Prostate gland (tissue), 2 donors: Measurements from ENCODE around the gene PDZD4. TPM values are rescaled to one million over a fixed set of nuclear protein-coding genes. Genes with fewer than 3 reads are reported as not detected.

ENCODE experiments used
- DNase-seq: peaks from one replicate; pipeline ENCODE4 v3.0.0-alpha.2; 2019; ENCODE audit warnings: low spot score
- H3K27ac ChIP-seq, 2 donors: fragments of 200-600 bp; sonication (generic); 2 replicates each; pipeline ENCODE4 v1.5.1; 2017 to 2019
- H3K27me3 ChIP-seq: fragments of 200-600 bp; sonication (generic); replicated peaks from 2 replicates; pipeline ENCODE4 v1.5.1; 2019; ENCODE audit not compliant: insufficient read depth
- H3K36me3 ChIP-seq, 2 donors: fragments of 200-600 bp; sonication (generic); 1 replicate in 1 of 2; 2 replicates in 1 of 2; pipeline versions ENCODE4 v1.5.1 to v1.8.1; 2017 to 2019
- H3K4me1 ChIP-seq: fragments of 200-600 bp; sonication (generic); replicated peaks from 2 replicates; pipeline ENCODE4 v1.5.1; 2019
- H3K4me3 ChIP-seq, 2 donors: fragments of 200-600 bp; sonication (generic); 2 replicates each; pipeline ENCODE4 v1.5.1; 2017 to 2019
- H3K9me3 ChIP-seq: fragments of 200-600 bp; sonication (generic); 2 replicates; pipeline ENCODE4 v1.5.1; 2017
- POLR2A ChIP-seq: fragments of 450-650 bp; IDR thresholded peaks from one replicate; pipeline ENCODE4 v1.6.1; 2016; ENCODE audit warnings: antibody characterized with exemption, mild to moderate bottlenecking
- POLR2AphosphoS5 ChIP-seq: sonication (generic); formaldehyde crosslinking; IDR thresholded peaks from one replicate; pipeline ENCODE4 v1.6.1; 2017; ENCODE audit warnings: antibody characterized with exemption
- WGBS: methylation state at CpG from one replicate; pipeline ENCODE4 v1.1.5; 2018; 5-methylcytosine and 5-hydroxymethylcytosine counted together
- intact Hi-C: fragments of 100-400 bp; cut with DNase I; formaldehyde crosslinking; loops from one replicate; pipeline ENCODE4 v1.14.2; 2022
- total RNA-seq, 2 donors: library from RNA; depleted of rRNA; stranded (reverse); fragments of >200 nt; gene quantifications; one replicate each; pipeline ENCODE4 v1.1.0, GENCODE V29; 2016
- TF ChIP-seq, protein P1 (sequence below), 4 experiments: fragments of 200-600 bp in 2 of 4; fragments of 450-650 bp in 2 of 4; sonication (generic) in 2 of 4; IDR thresholded peaks; 1 replicate in 3 of 4; 2 replicates in 1 of 4; pipeline ENCODE4 v1.5.1; 2016 to 2019; ENCODE audit warnings: antibody characterized with exemption in 4 of 4, mild to moderate bottlenecking in 2 of 4, moderate library complexity in 2 of 4

PDZD4 gene
- total RNA-seq, 2 donors from 2014 or later, result 7.2 to 16.8 TPM

DNA sequence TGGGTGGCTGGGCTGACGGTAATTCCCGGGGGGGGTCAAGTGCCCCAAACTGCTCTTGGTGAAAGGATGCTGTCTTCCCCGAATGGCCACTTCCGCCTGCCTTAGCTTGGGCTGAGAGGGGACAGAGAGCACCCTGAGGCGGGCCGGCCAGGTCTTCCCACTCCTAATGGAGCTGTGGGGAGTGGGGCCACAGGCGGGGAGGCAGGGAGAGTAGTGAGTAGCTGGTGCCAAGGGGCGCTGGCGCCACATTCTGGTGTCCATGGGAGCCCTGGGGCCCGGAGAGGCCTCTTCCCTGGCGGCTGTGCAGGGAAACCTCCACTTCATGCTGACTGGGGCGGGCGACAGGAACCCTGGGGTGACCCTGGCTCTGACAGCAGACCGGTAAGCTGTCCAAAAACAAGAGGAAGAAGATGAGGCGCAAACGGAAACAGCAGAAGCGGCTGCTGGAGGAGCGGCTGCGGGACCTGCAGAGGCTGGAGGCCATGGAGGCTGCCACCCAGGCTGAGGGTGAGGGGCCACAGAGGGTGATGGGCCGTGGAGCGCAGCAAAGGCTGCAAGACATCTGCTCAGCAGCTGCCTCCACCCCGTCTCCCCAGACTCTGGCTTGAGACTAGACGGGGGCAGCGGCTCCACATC, 46.8 kb downstream of the PDZD4 start:
- Histone ChIP-seq H3K27me3 (no peaks in the 10 kb centered on the region), H3K9me3 (no peaks in the 10 kb centered on the region), H3K36me3 (no peaks in the 10 kb centered on the region), H3K27ac (no peak overlapping the region), H3K4me3 (no peak overlapping the region), H3K4me1 (no peaks in the 10 kb centered on the region)
- TF ChIP-seq POLR2AphosphoS5 (no peak), POLR2A (no peak)
- TF ChIP-seq, protein P1, sequence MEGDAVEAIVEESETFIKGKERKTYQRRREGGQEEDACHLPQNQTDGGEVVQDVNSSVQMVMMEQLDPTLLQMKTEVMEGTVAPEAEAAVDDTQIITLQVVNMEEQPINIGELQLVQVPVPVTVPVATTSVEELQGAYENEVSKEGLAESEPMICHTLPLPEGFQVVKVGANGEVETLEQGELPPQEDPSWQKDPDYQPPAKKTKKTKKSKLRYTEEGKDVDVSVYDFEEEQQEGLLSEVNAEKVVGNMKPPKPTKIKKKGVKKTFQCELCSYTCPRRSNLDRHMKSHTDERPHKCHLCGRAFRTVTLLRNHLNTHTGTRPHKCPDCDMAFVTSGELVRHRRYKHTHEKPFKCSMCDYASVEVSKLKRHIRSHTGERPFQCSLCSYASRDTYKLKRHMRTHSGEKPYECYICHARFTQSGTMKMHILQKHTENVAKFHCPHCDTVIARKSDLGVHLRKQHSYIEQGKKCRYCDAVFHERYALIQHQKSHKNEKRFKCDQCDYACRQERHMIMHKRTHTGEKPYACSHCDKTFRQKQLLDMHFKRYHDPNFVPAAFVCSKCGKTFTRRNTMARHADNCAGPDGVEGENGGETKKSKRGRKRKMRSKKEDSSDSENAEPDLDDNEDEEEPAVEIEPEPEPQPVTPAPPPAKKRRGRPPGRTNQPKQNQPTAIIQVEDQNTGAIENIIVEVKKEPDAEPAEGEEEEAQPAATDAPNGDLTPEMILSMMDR (IDR thresholded peaks at IDR 0.05), result no peak
- intact Hi-C loops, result no loop called here
- WGBS, result 72% methylated on average over 14 of the region's 24 CpGs
- no peak for DNase-seq

DNA sequence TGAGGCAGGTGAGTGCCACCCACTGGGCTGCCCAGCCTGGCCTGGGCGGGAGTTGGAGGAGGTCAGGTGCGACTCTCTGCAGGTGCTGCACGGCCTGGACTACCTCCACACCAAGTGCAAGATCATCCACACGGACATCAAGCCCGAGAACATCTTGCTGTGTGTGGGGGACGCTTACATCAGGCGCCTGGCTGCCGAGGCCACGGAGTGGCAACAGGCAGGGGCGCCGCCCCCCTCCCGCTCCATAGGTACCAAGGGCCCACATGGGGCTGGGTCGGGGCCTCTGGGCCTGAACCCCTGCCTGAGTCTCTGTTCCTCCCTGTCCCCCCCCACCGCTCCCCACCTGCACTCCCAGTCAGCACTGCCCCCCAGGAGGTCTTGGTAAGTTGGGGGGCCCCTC, 47.5 kb downstream of the PDZD4 start:
- WGBS, result no CpG with 5 or more reads among the region's 14 CpGs

DNA sequence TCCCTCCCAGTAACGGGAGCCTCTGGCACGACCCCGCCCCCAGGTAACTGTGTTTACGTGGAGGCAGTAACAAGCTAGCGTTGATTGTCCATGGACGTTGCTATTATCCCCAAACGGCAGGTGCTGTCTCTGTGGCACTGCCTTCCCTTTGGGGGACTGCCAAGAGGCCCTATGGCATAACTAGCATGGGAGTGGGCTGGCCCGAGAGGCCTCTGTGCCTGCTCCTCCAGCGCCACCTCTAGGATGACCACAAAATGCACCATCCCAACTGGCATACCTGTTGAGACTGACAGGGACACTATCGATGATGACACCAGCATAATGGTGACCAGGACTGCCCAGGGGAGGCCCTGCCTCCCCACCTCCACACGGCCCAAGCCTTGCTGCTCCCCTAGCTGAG, 48.0 kb downstream of the PDZD4 start:
- no peak for TF ChIP-seq POLR2A
- TF ChIP-seq, protein P1 (IDR thresholded peaks at IDR 0.05), result peak in 1 of 4 experiments; percentile 30
- Histone ChIP-seq H3K27me3 (no peaks in the 10 kb centered on the region), H3K4me3 (no peak overlapping the region), H3K4me1 (no peaks in the 10 kb centered on the region), H3K9me3 (no peaks in the 10 kb centered on the region), H3K36me3 (no peaks in the 10 kb centered on the region), H3K27ac (no peak overlapping the region)
- WGBS, result no CpG with 5 or more reads among the region's 11 CpGs
- no peak for DNase-seq
- intact Hi-C loops, result no loop called here

More for the DNA sequence above, 47.5 kb downstream of the PDZD4 start:
- Histone ChIP-seq H3K36me3 (no peaks in the 10 kb centered on the region), H3K27ac (no peak overlapping the region), H3K4me1 (no peaks in the 10 kb centered on the region), H3K27me3 (no peaks in the 10 kb centered on the region), H3K9me3 (no peaks in the 10 kb centered on the region), H3K4me3 (no peak overlapping the region)
- DNase-seq, result no peak
- TF ChIP-seq, protein P1 (IDR thresholded peaks at IDR 0.05), result no peak
- TF ChIP-seq POLR2A, result no peak
- TF ChIP-seq POLR2AphosphoS5, result no peak
- intact Hi-C loops, result no loop called here

DNA sequence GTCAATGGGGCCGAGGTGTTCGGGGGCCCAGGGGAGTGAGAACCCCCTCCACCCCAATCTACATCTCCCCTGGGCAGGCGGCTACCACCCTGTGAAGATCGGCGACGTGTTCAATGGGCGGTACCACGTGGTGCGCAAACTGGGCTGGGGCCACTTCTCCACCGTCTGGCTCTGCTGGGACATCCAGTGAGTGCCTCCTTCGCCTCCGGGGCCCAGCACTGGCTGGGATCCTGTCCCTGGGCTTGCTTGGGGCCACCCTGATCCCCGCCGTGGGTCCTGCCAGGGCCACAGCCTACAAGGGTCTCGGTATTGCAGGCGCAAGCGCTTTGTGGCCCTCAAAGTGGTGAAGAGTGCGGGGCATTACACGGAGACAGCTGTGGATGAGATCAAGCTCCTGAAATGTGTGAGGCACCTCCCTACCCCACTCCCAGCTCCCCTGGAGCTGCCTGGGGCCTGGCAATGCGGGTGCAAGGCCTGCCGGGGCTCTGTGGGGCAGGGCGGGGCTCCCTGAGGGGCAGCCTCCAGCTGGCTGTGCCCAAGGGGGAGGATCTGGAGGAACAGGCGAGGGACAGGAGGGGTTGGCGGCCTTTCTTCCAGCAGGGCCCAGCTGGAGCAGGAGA, 48.8 kb downstream of the PDZD4 start:
- WGBS, result 22% methylated on average over 6 of the region's 24 CpGs
- H3K36me3 ChIP-seq, result no peaks in the 10 kb centered on the region
- TF ChIP-seq, protein P1 (IDR thresholded peaks at IDR 0.05), result no peak
- no peak for TF ChIP-seq POLR2AphosphoS5
- no peak for TF ChIP-seq POLR2A
- H3K27me3 ChIP-seq, result no peaks in the 10 kb centered on the region
- intact Hi-C loops, result no loop called here
- no peaks in the 10 kb centered on the region for H3K4me1 ChIP-seq
- no peak overlapping the region for H3K4me3 ChIP-seq
- peak overlapping the region in 1 of 2 donors; percentile 51 for H3K27ac ChIP-seq
- no peak for DNase-seq
- H3K9me3 ChIP-seq, result no peaks in the 10 kb centered on the region
